HG03095 (cell line): Measurements from ENCODE around the gene ELK4.

Experiments used
- ATAC-seq: cut with Tn5 transposase; IDR thresholded peaks from one replicate; pipeline ENCODE4 v1.9.1; 2021; ENCODE audit warnings: moderate library complexity; ENCODE audit not compliant: unreplicated experiment

The ELK4 gene

GRCh38 chr1:205568469-205569361 is 63.1 kb downstream of the ELK4 start:
- no peak for ATAC-seq

- no peak for ATAC-seq
Observed at GRCh38 chr1:205568135-205568468, 63.7 kb downstream of the ELK4 start.

GRCh38 chr1:205567716-205568115 is 64.1 kb downstream of the ELK4 start:
- ATAC-seq = no peak

GRCh38 chr1:205565799-205566198 is 66.0 kb downstream of the ELK4 start:
- no peak for ATAC-seq

- no peak for ATAC-seq
Observed at GRCh38 chr1:205563927-205564441, 67.8 kb downstream of the ELK4 start.

GRCh38 chr1:205561501-205562203 is 70.2 kb downstream of the ELK4 start:
- ATAC-seq = no peak
